Small intestine (tissue), 7 donors: ENCODE data around the gene SKAP1. TPM values are rescaled to one million over a fixed set of nuclear protein-coding genes. Genes with fewer than 3 reads are reported as not detected.

Experiments used
- DNase-seq, 2 donors: peaks; one replicate each; pipeline versions ENCODE4 v3.0.0 to v3.0.0-alpha.2; 2013
- FAIRE-seq: peaks from 2 replicates; lab custom pipeline; 2012; peaks lifted over from hg19 to GRCh38; lab: Jason Lieb, UNC
- H3K27ac ChIP-seq, 3 donors: one replicate each; pipeline ENCODE4 v1.5.1; 2013; ENCODE audit warnings: low read length in 2 of 3, mild to moderate bottlenecking in 2 of 3, control low read depth in 1 of 3, inconsistent platforms in 1 of 3, low read depth in 1 of 3, moderate library complexity in 1 of 3
- H3K27me3 ChIP-seq, 3 donors: one replicate each; pipeline ENCODE4 v1.6.1; 2013; ENCODE audit warnings: low read length in 3 of 3, inconsistent platforms in 1 of 3; ENCODE audit not compliant: control insufficient read depth in 3 of 3, insufficient read depth in 3 of 3
- H3K36me3 ChIP-seq, 3 donors: one replicate each; pipeline ENCODE4 v1.6.1; 2013; ENCODE audit warnings: low read length in 3 of 3, inconsistent platforms in 1 of 3, low read depth in 1 of 3, mild to moderate bottlenecking in 1 of 3, moderate library complexity in 1 of 3; ENCODE audit not compliant: control insufficient read depth in 3 of 3, insufficient read depth in 2 of 3
- H3K4me1 ChIP-seq, 3 donors: one replicate each; pipeline ENCODE4 v1.6.1; 2013; ENCODE audit warnings: low read length in 2 of 3, inconsistent platforms in 1 of 3, low read depth in 1 of 3, mild to moderate bottlenecking in 1 of 3, moderate library complexity in 1 of 3; ENCODE audit not compliant: control insufficient read depth in 3 of 3, insufficient read depth in 2 of 3
- H3K4me3 ChIP-seq, 3 donors: one replicate each; pipeline ENCODE4 v1.5.1; 2013; ENCODE audit warnings: low read length in 3 of 3, control low read depth in 1 of 3, inconsistent platforms in 1 of 3, low read depth in 1 of 3, mild to moderate bottlenecking in 1 of 3, moderate library complexity in 1 of 3
- H3K9me3 ChIP-seq, 2 donors: one replicate each; pipeline ENCODE4 v1.6.1; 2013; ENCODE audit warnings: low read depth in 1 of 2, low read length in 1 of 2; ENCODE audit not compliant: control insufficient read depth in 2 of 2, insufficient read depth in 1 of 2
- WGBS, 3 donors: extraction: QIAGEN DNeasy Blood & Tissue Kit; methylation state at CpG; one replicate each; pipeline ENCODE4 v1.1.7; 2013; 5-methylcytosine and 5-hydroxymethylcytosine counted together
- polyA plus RNA-seq, 4 donors: library from polyadenylated mRNA; stranded (reverse) in 3 of 4; unstranded in 1 of 4; fragments of 200-250 nt in 3 of 4; fragments of 120-200 nt in 1 of 4; gene quantifications; one replicate each; pipeline versions ENCODE4 v1.2.1 to v1.2.3, GENCODE V29; 2013
- donor health status: healthy with polysubstance abuse.
- donor health status: control.
- donor health status: control.
- donor health status: Bipolar disorder and iron deficiency.
- donor health status: healthy.

SKAP1 gene
- polyA plus RNA-seq, 4 donors: 1.8 to 8.1 (median 2.1) TPM

DNA sequence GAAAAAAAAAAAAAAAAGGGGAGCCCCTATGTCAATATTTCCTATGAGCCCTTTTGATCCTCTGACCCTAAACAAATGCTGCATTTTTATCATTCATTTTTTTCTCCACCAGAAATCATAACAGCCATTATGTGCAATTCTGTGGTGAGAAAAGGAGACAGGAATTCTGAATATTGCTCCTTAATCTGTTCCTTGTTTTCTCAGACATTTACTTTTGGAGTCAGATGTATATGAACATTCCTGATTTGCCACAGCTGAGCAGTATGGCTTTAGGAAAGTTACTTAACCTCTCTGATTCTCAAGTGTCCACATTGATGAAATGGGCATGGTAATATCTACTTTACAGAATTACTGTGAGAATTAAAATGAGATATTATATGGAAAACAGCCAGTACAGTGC lies 144.4 kb downstream of the SKAP1 start:
- Histone ChIP-seq H3K4me1 (peaks cover 0 to 2% (median 0%) of the 10 kb centered on the region in 3 donors), H3K27me3 (no peaks in the 10 kb centered on the region)

DNA sequence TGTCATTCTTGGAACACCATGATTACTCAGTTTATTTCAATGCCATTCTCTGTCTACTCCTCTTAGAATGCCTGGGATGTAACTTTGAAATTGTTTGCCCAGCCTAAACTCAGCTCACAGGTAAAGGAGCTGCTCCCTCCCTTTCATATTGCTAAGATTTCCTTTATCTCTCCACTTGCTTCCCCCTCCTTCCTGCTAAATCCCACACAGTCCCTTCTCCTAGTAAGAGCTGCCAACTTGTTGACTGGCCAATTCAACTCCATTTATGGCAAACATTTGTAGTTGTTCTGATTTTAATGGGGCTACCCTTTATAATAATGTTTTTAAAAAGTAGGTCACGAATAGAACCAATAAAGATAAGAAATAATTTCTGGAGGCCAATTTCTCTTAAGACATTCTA lies 146.1 kb downstream of the SKAP1 start:
- H3K36me3 ChIP-seq: no peaks in the 10 kb centered on the region
- DNase-seq: no peak
- WGBS, 3 donors: 29 to 62% (median 57%) methylated on average over 1 of the region's 1 CpG
- no peak overlapping the region for H3K27ac ChIP-seq
- FAIRE-seq: no peak
- no peaks in the 10 kb centered on the region for H3K9me3 ChIP-seq
- peaks cover 0 to 8% (median 0%) of the 10 kb centered on the region in 3 donors for H3K4me1 ChIP-seq
- H3K4me3 ChIP-seq: no peak overlapping the region
- H3K27me3 ChIP-seq: no peaks in the 10 kb centered on the region

More for the DNA sequence above, 144.4 kb downstream of the SKAP1 start:
- DNase-seq (no peak), FAIRE-seq (no peak)
- Histone ChIP-seq H3K27ac (no peak overlapping the region), H3K9me3 (no peaks in the 10 kb centered on the region), H3K36me3 (no peaks in the 10 kb centered on the region), H3K4me3 (no peak overlapping the region)

DNA sequence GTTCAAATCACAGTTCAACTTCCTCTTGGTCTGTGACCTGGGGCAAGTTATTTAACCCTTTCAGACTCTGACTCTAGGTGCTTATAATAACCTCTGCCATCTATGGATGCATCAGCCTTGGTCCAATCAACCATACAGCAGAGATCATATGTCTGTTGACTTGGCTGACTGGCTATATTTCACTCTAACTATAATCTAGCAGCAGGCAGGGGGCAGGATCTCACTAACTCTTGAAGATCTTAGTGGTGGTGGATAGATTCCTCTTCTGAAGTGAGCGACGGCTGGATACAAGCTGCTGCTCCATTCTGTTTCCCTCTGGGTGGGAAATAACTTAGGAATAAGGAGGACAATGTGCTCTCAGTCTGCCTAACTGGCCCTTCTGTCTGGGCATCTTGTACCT lies 146.6 kb downstream of the SKAP1 start:
- DNase-seq (no peak), FAIRE-seq (no peak)
- Histone ChIP-seq H3K4me1 (peaks cover 0 to 11% (median 0%) of the 10 kb centered on the region in 3 donors), H3K27me3 (no peaks in the 10 kb centered on the region), H3K36me3 (no peaks in the 10 kb centered on the region), H3K4me3 (no peak overlapping the region), H3K27ac (no peak overlapping the region), H3K9me3 (no peaks in the 10 kb centered on the region)
- WGBS, 3 donors: 70 to 96% (median 96%) methylated on average over 2 of the region's 2 CpGs

DNA sequence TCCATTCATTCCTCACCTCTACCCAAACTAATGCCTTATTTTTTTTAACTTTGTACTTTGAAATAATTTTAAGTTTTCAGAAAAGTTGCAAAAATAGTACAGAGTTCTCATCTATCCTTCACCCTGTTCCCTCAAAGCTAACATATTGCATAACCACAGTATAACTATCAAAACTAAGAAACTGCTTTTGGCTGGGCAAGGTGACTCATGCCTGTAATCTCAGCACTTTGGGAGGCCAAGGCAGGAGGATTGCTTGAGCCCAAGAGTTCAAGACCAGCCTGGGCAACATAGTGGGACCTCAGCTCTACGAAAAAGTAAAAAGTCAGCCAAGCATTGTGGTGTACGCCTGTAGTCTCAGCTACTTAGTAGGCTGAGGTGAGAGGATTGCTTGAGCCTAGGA lies 147.7 kb downstream of the SKAP1 start:
- Histone ChIP-seq H3K4me3 (no peak overlapping the region), H3K36me3 (no peaks in the 10 kb centered on the region), H3K27ac (no peak overlapping the region), H3K27me3 (no peaks in the 10 kb centered on the region), H3K9me3 (no peaks in the 10 kb centered on the region), H3K4me1 (peaks cover 0 to 15% (median 0%) of the 10 kb centered on the region in 3 donors)
- FAIRE-seq (no peak), DNase-seq (no peak)
- WGBS, 3 donors: 86 to 93% (median 91%) methylated on average over 2 of the region's 2 CpGs

DNA sequence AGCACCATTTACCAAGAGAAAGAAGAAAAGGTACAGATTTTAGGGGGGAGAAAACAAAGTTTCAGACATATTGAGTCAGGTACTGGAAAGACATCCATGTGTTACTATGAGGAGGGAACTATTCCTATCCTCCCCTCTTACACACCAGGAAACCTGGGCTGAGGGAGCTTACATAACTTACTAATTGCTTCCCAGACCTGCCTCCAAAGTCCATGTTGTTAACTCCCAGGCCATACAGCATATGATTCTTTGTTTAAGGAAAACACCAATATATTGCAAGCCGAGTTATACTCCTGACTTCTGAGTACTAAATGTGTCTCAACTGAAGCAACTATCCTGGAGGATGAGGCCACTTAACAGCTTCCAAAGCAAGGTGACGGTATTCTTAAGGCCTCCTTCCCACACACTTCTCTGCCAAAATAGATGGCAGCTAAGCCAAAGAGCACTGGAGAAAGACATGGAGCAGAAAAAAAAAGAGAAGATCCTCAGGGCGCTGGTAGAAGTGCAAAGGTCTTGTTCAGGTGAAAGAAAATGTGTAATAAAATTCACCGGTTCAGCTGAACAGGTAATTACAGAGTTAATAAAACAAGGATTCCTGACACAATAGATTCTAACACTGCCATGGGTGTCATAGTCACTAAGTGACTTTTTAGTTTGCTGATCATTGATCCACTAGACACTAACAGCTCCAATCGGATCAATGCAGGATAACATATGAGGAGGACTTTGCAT lies 151.1 kb downstream of the SKAP1 start:
- H3K4me3 ChIP-seq: no peak overlapping the region

DNA sequence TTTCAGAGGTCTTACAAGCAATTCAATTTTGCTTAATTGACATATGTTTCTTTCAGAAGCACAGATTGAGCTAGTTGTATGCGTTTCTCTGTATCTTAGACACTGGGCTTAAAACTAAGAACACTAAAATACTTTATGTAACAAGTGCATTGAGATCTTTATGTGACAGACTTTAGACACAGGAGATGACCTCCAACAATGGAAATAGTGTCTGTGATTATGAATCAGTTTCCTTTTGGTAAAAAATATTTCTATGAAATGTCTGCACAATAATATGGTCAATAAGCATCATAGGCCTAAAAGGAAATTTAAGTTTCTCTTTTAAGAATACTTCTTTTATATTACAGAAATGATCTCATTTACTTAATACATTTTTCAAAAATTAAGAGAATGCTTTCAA lies 153.2 kb downstream of the SKAP1 start:
- Histone ChIP-seq H3K36me3 (no peaks in the 10 kb centered on the region), H3K4me1 (peaks cover 0 to 15% (median 0%) of the 10 kb centered on the region in 3 donors), H3K27ac (no peak overlapping the region), H3K27me3 (no peaks in the 10 kb centered on the region), H3K9me3 (no peaks in the 10 kb centered on the region), H3K4me3 (no peak overlapping the region)
- FAIRE-seq (peak; percentile 89), DNase-seq (no peak)
- WGBS, 3 donors: 92 to 97% (median 94%) methylated on average over 1 of the region's 1 CpG

More for the DNA sequence above, 151.1 kb downstream of the SKAP1 start:
- WGBS, 3 donors: 28 to 64% (median 37%) methylated on average over 5 of the region's 5 CpGs
- no peaks in the 10 kb centered on the region for H3K27me3 ChIP-seq
- FAIRE-seq: no peak
- H3K9me3 ChIP-seq: no peaks in the 10 kb centered on the region
- DNase-seq: peak; percentile 68 to 85
- H3K4me1 ChIP-seq: peaks cover 0 to 15% (median 0%) of the 10 kb centered on the region in 3 donors
- no peaks in the 10 kb centered on the region for H3K36me3 ChIP-seq
- peak overlapping the region in 2 of 3 donors; percentile 61 to 71 for H3K27ac ChIP-seq

DNA sequence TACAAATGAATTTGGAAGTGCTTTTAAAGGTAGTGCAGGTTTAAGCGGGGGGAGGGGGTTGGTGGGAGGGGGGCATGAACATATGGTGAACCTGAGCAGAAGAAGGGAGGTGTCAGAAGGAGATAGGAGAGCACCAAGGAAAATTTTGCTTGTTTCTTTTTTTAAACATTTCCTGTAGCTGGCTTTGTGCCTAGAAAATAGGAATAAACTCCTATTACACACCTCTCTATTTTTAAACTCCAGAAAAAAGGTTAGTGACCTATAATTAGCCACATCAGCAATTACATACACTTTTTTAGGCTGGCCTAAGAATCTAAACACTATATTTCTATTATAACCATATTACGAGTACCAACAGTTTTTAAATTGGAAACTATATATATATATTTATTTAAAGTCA lies 159.1 kb downstream of the SKAP1 start:
- Histone ChIP-seq H3K27me3 (no peaks in the 10 kb centered on the region), H3K9me3 (peaks cover 0 to 2% of the 10 kb centered on the region in 2 donors), H3K36me3 (no peaks in the 10 kb centered on the region), H3K4me3 (no peak overlapping the region), H3K27ac (no peak overlapping the region), H3K4me1 (peaks cover 0 to 8% (median 0%) of the 10 kb centered on the region in 3 donors)
- 83 to 90% (median 84%) methylated on average over 2 of the region's 2 CpGs for WGBS, 3 donors
- no peak for FAIRE-seq
- DNase-seq: no peak

DNA sequence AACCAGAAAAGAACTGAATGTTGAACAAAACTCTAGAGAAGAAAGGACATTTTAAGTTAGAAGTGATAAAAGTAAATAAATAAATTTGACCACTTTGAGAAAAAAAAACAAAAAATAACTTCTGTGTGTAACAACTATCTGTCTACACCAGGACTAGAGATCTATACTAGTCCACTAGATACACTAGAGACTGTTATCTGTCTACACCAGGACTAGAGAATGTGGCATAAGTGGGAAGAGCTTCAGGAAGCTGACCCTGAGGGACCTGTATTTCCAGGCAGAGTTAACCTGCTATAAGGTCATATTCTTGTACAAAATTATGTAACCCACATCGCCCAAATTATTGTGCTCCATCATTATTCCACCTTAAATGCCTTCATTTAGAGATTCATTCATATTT lies 160.8 kb downstream of the SKAP1 start:
- H3K36me3 ChIP-seq: no peaks in the 10 kb centered on the region
- no peak overlapping the region for H3K27ac ChIP-seq
- DNase-seq (no peak), FAIRE-seq (no peak)
- no peaks in the 10 kb centered on the region for H3K27me3 ChIP-seq
- WGBS, 3 donors: 82 to 93% (median 84%) methylated on average over 1 of the region's 1 CpG
- no peak overlapping the region for H3K4me3 ChIP-seq
- peaks cover 0 to 2% of the 10 kb centered on the region in 2 donors for H3K9me3 ChIP-seq
- peaks cover 0 to 23% (median 0%) of the 10 kb centered on the region in 3 donors for H3K4me1 ChIP-seq

DNA sequence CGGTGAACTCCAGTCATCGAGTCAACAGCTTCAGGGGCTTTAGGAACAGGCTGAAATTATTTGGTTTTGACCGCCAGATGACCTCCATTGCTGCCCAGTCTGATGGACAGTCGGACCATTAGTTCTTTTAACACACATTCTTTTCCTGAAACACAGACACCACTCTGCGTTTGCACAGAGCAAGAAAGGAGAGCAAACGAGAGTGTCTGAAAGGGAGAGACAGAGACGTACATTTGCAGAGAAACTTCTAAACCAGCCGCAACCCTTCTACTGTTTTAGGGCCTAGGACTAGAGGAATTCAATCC lies 166.3 kb downstream of the SKAP1 start:
- 84 to 95% (median 94%) methylated on average over 8 of the region's 8 CpGs for WGBS, 3 donors
- Histone ChIP-seq H3K9me3 (no peaks in the 10 kb centered on the region), H3K4me1 (peaks cover 0 to 24% (median 1%) of the 10 kb centered on the region in 3 donors), H3K4me3 (no peak overlapping the region), H3K27me3 (no peaks in the 10 kb centered on the region), H3K27ac (no peak overlapping the region), H3K36me3 (no peaks in the 10 kb centered on the region)
- FAIRE-seq (no peak), DNase-seq (no peak)
